ENCODE data around the gene BDNF. TPM values are rescaled to one million over a fixed set of nuclear protein-coding genes. Genes with fewer than 3 reads are reported as not detected.

The BDNF gene
- total and polyA plus RNA-seq, 2 donors (not counting 3 experiments of a cell fraction or from before 2014, with no cell fraction given): 3.1 to 3.6 TPM

DNA sequence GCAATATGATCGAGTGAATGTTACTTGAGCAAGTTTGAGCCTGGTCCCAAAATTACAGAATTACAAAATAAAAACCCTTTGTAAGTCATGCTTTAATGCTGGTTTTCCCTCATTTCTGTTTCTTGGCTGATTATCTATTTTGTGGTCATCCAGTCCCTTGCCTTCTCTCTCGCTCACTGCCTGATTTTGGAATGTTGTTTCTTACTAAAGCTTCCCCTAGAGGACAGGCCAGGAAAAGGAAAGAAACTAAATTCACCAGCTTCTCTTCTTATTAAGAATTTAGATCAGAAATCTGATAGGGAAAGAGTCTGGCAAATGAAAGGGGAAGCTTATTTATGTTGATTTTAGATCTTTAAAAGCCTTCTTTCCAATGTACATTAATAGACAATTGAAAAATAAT lies 16.6 kb upstream of the BDNF start:
- DNase-seq (ENCODE audit: low read depth, low spot score) (no peak), FAIRE-seq (no peak)
- BruUV-seq (replicated peaks): no TSS peak
- no peaks in the 10 kb centered on the region for H4K20me1 ChIP-seq (replicated peaks; ENCODE audit: control insufficient read depth, extremely low read depth, insufficient read depth, low read length)
- H3K4me2 ChIP-seq (ENCODE audit: insufficient read depth, low read length): no peak overlapping the region
- no peak overlapping the region for H3K4me3 ChIP-seq (replicated peaks in 1 of 3; ENCODE audit: insufficient read depth in 1 of 3, low read depth in 1 of 3, low read length in 3 of 3)
- no peaks in the 10 kb centered on the region for H3K36me3 ChIP-seq (ENCODE audit: control insufficient read depth in 2 of 2, extremely low read depth in 1 of 2, insufficient read depth in 2 of 2, low read length in 2 of 2)
- no peak overlapping the region for H3K27ac ChIP-seq (ENCODE audit: insufficient read depth, low read depth, low read length)
- H3K4me1 ChIP-seq (ENCODE audit: control insufficient read depth, extremely low read depth, insufficient read depth, low read length): peaks cover 9% of the 10 kb centered on the region
- H3K27me3 ChIP-seq (ENCODE audit: control insufficient read depth in 2 of 2, insufficient read depth in 2 of 2, low read length in 2 of 2): peaks cover 35 to 68% of the 10 kb centered on the region in 2 experiments
- no peaks in the 10 kb centered on the region for H3K9me3 ChIP-seq (replicated peaks; ENCODE audit: control insufficient read depth, insufficient read depth, low read length)
- no peaks in the 10 kb centered on the region for H3K79me2 ChIP-seq (ENCODE audit: control insufficient read depth, insufficient read depth, low read length)
- no peak for TF ChIP-seq EZH2 (IDR thresholded peaks at IDR 0.05; ENCODE audit: borderline replicate concordance, low read depth, low read length, severe bottlenecking)
- no peak for TF ChIP-seq MYC (IDR thresholded peaks at IDR 0.05; ENCODE audit: low read depth, low read length)
- TF ChIP-seq, protein P1, sequence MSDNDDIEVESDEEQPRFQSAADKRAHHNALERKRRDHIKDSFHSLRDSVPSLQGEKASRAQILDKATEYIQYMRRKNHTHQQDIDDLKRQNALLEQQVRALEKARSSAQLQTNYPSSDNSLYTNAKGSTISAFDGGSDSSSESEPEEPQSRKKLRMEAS (IDR thresholded peaks at IDR 0.05; ENCODE audit: insufficient read depth, insufficient read length): no peak
- ChIA-PET CTCF (interaction anchor here (0.7 to 7.0 kb wide), 22 partner anchors 8 to 1627 kb away, joined by 3 to 109 read pairs (median 4); partner anchors contain the start of genes BDNF, KIF18A and METTL15), POLR2A (no interaction called here)
- no peak overlapping the region for H3K9ac ChIP-seq (replicated peaks; ENCODE audit: extremely low read depth, insufficient read depth, low read length)
- H2AFZ ChIP-seq (ENCODE audit: low read depth, low read length): no peak overlapping the region
- no peaks in the 10 kb centered on the region for H3K9me1 ChIP-seq (replicated peaks; ENCODE audit: control insufficient read depth, extremely low read depth, insufficient read depth, low read length)
- dilution Hi-C loops (cut with MboI; ENCODE audit: extremely low pct_ligation_motif_present, low sequenced_read_pairs): no loop called here
- intact Hi-C loops (cut with micrococcal nuclease): loop anchor here (5.0 kb wide), 1 partner anchor 1115 kb away; no protein-coding TSS in a partner anchor

DNA sequence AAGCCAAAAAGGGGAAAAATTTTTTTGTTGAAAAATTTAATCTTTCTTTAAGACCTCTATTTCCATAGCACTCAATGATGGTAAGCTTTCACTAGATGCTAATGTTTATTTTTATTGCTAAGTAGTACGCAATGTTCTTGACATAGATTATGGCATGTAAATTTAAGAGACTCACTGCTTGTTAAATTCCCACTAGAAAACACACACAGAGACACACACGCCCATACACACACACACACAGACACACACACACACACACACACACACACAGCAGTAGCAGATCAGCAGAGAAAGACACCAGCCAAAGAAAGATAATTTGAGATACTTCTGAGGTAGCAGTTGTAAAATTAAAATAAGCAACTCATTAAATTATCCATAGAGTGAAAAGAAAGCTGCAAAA lies 16.0 kb upstream of the BDNF start:
- no peak for FAIRE-seq
- no peak overlapping the region for H2AFZ ChIP-seq (ENCODE audit: low read depth, low read length)
- ChIA-PET POLR2A (no interaction called here), CTCF (interaction anchor here (0.7 to 7.0 kb wide), 7 partner anchors 9 to 1612 kb away, joined by 3 to 109 read pairs (median 6); partner anchors contain the start of genes BDNF, KIF18A and METTL15)
- H3K9ac ChIP-seq (replicated peaks; ENCODE audit: extremely low read depth, insufficient read depth, low read length): no peak overlapping the region
- H3K36me3 ChIP-seq (ENCODE audit: control insufficient read depth in 2 of 2, extremely low read depth in 1 of 2, insufficient read depth in 2 of 2, low read length in 2 of 2): no peaks in the 10 kb centered on the region
- no peaks in the 10 kb centered on the region for H3K9me3 ChIP-seq (replicated peaks; ENCODE audit: control insufficient read depth, insufficient read depth, low read length)
- intact Hi-C loops (cut with micrococcal nuclease) (loop anchor here (5.0 kb wide), 1 partner anchor 1116 kb away; no protein-coding TSS in a partner anchor), dilution Hi-C loops (cut with MboI; ENCODE audit: extremely low pct_ligation_motif_present, low sequenced_read_pairs) (no loop called here)
- DNase-seq (ENCODE audit: low read depth, low spot score): no peak
- no peak for TF ChIP-seq MYC (IDR thresholded peaks at IDR 0.05; ENCODE audit: low read depth, low read length)
- TF ChIP-seq POLR2AphosphoS5 (IDR thresholded peaks at IDR 0.05; ENCODE audit: insufficient read depth, low read depth, low read length): no peak
- no peak for TF ChIP-seq POLR2A (IDR thresholded peaks at IDR 0.05; ENCODE audit: low read depth, low read length)
- TF ChIP-seq, protein P1 (IDR thresholded peaks at IDR 0.05; ENCODE audit: insufficient read depth, insufficient read length): no peak
- TF ChIP-seq FOS (IDR thresholded peaks at IDR 0.05; ENCODE audit: borderline replicate concordance, insufficient read depth, low read length): no peak
- TF ChIP-seq GATA2 (IDR thresholded peaks at IDR 0.05; ENCODE audit: insufficient read depth, insufficient read length, low read depth, low read length): no peak
- peaks cover 30 to 67% of the 10 kb centered on the region in 2 experiments for H3K27me3 ChIP-seq (ENCODE audit: control insufficient read depth in 2 of 2, insufficient read depth in 2 of 2, low read length in 2 of 2)
- BruUV-seq (replicated peaks): no TSS peak
- H3K9me1 ChIP-seq (replicated peaks; ENCODE audit: control insufficient read depth, extremely low read depth, insufficient read depth, low read length): no peaks in the 10 kb centered on the region
- H3K4me1 ChIP-seq (ENCODE audit: control insufficient read depth, extremely low read depth, insufficient read depth, low read length): peaks cover 5% of the 10 kb centered on the region
- no peak overlapping the region for H3K4me3 ChIP-seq (replicated peaks in 1 of 3; ENCODE audit: insufficient read depth in 1 of 3, low read depth in 1 of 3, low read length in 3 of 3)
- no peaks in the 10 kb centered on the region for H3K79me2 ChIP-seq (ENCODE audit: control insufficient read depth, insufficient read depth, low read length)
- H3K27ac ChIP-seq (ENCODE audit: insufficient read depth, low read depth, low read length): no peak overlapping the region
- H4K20me1 ChIP-seq (replicated peaks; ENCODE audit: control insufficient read depth, extremely low read depth, insufficient read depth, low read length): no peaks in the 10 kb centered on the region
- H3K4me2 ChIP-seq (ENCODE audit: insufficient read depth, low read length): no peak overlapping the region

All from endothelial cell of umbilical vein (primary cell).